LNCAP (cell line): ENCODE results near the gene BBS1.

Experiments
- CTCF ChIP-seq: fragments of 450-650 bp; IDR thresholded peaks from 2 replicates; pipeline ENCODE4 v1.5.1; 2017; ENCODE audit warnings: mild to moderate bottlenecking

The BBS1 gene

GRCh38 chr11:66479394-66480116 is 30.9 kb upstream of the BBS1 start:
- TF ChIP-seq CTCF = no peak

GRCh38 chr11:66480117-66480938 is 30.1 kb upstream of the BBS1 start, which contains the start of gene DPP3:
DPP3 (plus strand) TSS chr11:66480434; CDS start chr11:66482201, 1,767 bp downstream.
- no peak for TF ChIP-seq CTCF

- TF ChIP-seq CTCF = no peak
Measured at GRCh38 chr11:66484806-66485380, 25.5 kb upstream of the BBS1 start.

- TF ChIP-seq CTCF = no peak
Measured at GRCh38 chr11:66488957-66489356, 21.5 kb upstream of the BBS1 start.

GRCh38 chr11:66489636-66490035 is 20.8 kb upstream of the BBS1 start:
- no peak for TF ChIP-seq CTCF

GRCh38 chr11:66491315-66491935 is 19.0 kb upstream of the BBS1 start:
- TF ChIP-seq CTCF = peak; percentile 42

- TF ChIP-seq CTCF = no peak
Measured at GRCh38 chr11:66492161-66492865, 18.1 kb upstream of the BBS1 start.
